Measurements from ENCODE around the gene MOG.

The MOG gene

DNA sequence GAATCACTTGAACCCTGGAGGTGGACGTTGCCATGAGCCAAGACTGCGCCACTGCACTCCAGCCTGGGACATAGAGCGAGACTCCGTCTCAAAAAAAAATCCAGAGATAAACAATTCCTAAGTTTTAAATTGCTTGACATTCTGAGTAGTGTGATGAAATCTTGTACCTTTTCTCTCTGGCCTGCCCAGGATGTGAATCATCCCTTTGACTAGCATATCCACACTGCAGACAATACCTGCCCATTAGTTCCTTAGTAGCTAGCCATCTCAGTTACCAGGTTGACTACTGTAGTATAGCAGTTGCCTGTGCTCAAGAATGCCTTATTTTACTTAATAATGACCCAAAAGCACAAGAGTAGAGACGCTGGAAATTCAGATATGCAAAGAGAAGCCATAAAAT is 21.2 kb downstream of the MOG start:
- H3K4me1 ChIP-seq (ENCODE audit: insufficient read depth, insufficient read length): peaks cover 2% of the 10 kb centered on the region
- H3K27me3 ChIP-seq (ENCODE audit: insufficient read depth, insufficient read length): no peaks in the 10 kb centered on the region
- no peak overlapping the region for H3K4me3 ChIP-seq (ENCODE audit: insufficient read length, low read depth)
- DNase-seq (ENCODE audit: low read depth, low spot score): no peak
- no peak overlapping the region for H3K9ac ChIP-seq (ENCODE audit: insufficient read length, low read depth)
- no peaks in the 10 kb centered on the region for H3K9me3 ChIP-seq (ENCODE audit: insufficient read depth, low read length)
- TF ChIP-seq ZNF274 (IDR thresholded peaks at IDR 0.05; ENCODE audit: low read depth, low read length): no peak
- no peak for TF ChIP-seq YY1 (IDR thresholded peaks at IDR 0.05; ENCODE audit: insufficient read depth, insufficient read length)
- TF ChIP-seq SUZ12 (IDR thresholded peaks at IDR 0.05; ENCODE audit: extremely low read depth, insufficient read depth, insufficient read length): no peak
- no peaks in the 10 kb centered on the region for H3K36me3 ChIP-seq (ENCODE audit: insufficient read depth, insufficient read length, low read length)

DNA sequence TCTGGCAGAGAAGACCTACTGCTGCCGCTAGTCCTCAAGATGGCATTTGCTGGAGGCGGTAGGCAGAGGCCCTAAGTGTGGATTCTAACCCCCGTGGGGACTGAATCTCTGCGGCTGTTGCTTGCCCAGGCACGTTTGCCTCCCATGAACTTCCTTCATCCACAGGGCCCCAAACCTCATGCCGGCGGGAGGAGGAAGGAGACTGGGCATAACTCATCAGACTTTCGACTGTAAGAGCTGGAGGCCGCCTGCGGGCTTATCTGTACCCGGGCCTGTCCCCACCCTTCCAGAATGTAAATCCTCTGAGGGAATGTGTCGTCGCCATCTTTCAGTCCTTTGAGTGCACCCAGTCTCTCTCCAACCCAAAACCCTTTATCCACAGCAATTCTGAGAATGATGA is 23.1 kb downstream of the MOG start:
- TF ChIP-seq YY1 (IDR thresholded peaks at IDR 0.05; ENCODE audit: insufficient read depth, insufficient read length) (no peak), SUZ12 (IDR thresholded peaks at IDR 0.05; ENCODE audit: extremely low read depth, insufficient read depth, insufficient read length) (no peak), ZNF274 (IDR thresholded peaks at IDR 0.05; ENCODE audit: low read depth, low read length) (no peak)
- Histone ChIP-seq H3K36me3 (ENCODE audit: insufficient read depth, insufficient read length, low read length) (no peaks in the 10 kb centered on the region), H3K4me1 (ENCODE audit: insufficient read depth, insufficient read length) (peaks cover 2% of the 10 kb centered on the region), H3K4me3 (ENCODE audit: insufficient read length, low read depth) (no peak overlapping the region), H3K9me3 (ENCODE audit: insufficient read depth, low read length) (no peaks in the 10 kb centered on the region; the same call in 1 of the 2 replicates), H3K27me3 (ENCODE audit: insufficient read depth, insufficient read length) (no peaks in the 10 kb centered on the region), H3K9ac (ENCODE audit: insufficient read length, low read depth) (no peak overlapping the region)
- no peak for DNase-seq (ENCODE audit: low read depth, low spot score)

DNA sequence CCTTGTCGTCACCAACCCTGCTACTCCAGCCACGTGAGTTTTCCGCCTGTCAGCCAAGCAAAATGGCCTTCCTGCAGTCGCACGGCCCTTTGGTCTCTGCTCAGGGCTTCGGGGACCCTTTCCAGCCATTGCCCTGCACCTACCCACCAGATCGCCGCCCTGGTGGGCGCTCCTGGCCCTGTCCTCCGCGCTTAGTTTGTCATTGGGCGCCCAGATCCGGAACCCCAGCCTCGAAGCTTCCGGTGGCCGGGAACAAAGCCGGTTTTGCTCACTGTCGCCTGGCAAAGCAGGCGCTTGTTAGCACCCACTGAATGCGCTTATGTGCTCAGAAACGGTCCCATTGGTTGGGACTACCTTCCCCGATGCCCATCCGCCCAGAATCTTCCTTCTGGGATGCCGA is 23.5 kb downstream of the MOG start:
- Histone ChIP-seq H3K27me3 (ENCODE audit: insufficient read depth, insufficient read length) (no peaks in the 10 kb centered on the region), H3K36me3 (ENCODE audit: insufficient read depth, insufficient read length, low read length) (no peaks in the 10 kb centered on the region), H3K9ac (ENCODE audit: insufficient read length, low read depth) (no peak overlapping the region), H3K4me3 (ENCODE audit: insufficient read length, low read depth) (no peak overlapping the region), H3K4me1 (ENCODE audit: insufficient read depth, insufficient read length) (peaks cover 2% of the 10 kb centered on the region), H3K9me3 (ENCODE audit: insufficient read depth, low read length) (no peaks in the 10 kb centered on the region; the same call in 1 of the 2 replicates)
- TF ChIP-seq ZNF274 (IDR thresholded peaks at IDR 0.05; ENCODE audit: low read depth, low read length): no peak
- no peak for TF ChIP-seq SUZ12 (IDR thresholded peaks at IDR 0.05; ENCODE audit: extremely low read depth, insufficient read depth, insufficient read length)
- TF ChIP-seq YY1 (IDR thresholded peaks at IDR 0.05; ENCODE audit: insufficient read depth, insufficient read length): no peak
- no peak for DNase-seq (ENCODE audit: low read depth, low spot score)

DNA sequence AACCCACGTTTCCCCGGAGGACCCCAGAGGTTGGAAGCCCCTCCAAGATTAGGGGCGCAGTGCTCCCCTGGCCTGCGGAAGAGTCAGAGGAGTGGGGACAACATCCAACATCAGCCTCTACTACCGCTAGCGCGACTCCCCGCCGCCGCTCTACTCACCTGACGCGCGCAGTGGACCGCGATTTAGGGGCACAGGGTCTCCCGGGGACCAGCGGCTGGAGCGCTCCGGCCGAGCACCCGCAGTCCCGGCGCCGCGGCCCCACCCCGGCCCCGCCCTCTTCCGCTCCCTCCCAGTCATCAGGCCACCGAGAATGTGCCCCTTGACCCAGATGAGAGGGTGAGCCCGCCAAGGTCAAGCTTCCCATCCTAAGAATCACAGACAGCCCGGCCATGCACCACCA is 24.0 kb downstream of the MOG start, which contains the start of gene ZFP57:
Gene ZFP57 (minus strand): TSS at position 249 of the 400 bp plus-strand sequence. CDS start 4,149 bp downstream, outside the sequence.
- DNase-seq (ENCODE audit: low read depth, low spot score): no peak
- no peak for TF ChIP-seq YY1 (IDR thresholded peaks at IDR 0.05; ENCODE audit: insufficient read depth, insufficient read length)
- no peak for TF ChIP-seq SUZ12 (IDR thresholded peaks at IDR 0.05; ENCODE audit: extremely low read depth, insufficient read depth, insufficient read length)
- TF ChIP-seq ZNF274 (IDR thresholded peaks at IDR 0.05; ENCODE audit: low read depth, low read length): no peak
- H3K36me3 ChIP-seq (ENCODE audit: insufficient read depth, insufficient read length, low read length): no peaks in the 10 kb centered on the region
- H3K4me1 ChIP-seq (ENCODE audit: insufficient read depth, insufficient read length): peaks cover 2% of the 10 kb centered on the region
- H3K9ac ChIP-seq (ENCODE audit: insufficient read length, low read depth): no peak within 1 kb of the TSS
- H3K27me3 ChIP-seq (ENCODE audit: insufficient read depth, insufficient read length): no peaks in the 10 kb centered on the region
- no peak within 1 kb of the TSS for H3K4me3 ChIP-seq (ENCODE audit: insufficient read length, low read depth)
- H3K9me3 ChIP-seq (ENCODE audit: insufficient read depth, low read length): no peaks in the 10 kb centered on the region; the same call in 1 of the 2 replicates

DNA sequence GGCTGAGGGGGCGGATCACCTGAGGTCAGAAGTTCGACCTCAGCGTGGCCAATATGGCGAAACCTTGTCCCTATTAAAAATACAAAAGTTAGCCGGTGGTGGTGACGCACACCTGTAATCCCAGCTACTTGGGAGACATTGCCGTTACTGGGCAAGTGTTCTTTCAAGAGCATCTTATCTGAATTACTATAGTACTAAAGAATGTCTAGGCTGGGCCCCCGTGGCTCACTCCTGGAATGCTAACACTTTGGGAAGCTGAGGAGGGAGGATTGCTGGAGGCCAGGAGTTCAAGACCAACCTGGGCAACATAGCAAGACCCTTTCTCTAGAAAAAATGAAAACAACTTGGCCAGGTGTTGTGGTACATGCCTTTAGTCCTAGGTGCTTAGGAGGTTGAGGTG is 24.9 kb downstream of the MOG start:
- no peak overlapping the region for H3K9ac ChIP-seq (ENCODE audit: insufficient read length, low read depth)
- no peaks in the 10 kb centered on the region for H3K36me3 ChIP-seq (ENCODE audit: insufficient read depth, insufficient read length, low read length)
- peaks cover 2% of the 10 kb centered on the region for H3K4me1 ChIP-seq (ENCODE audit: insufficient read depth, insufficient read length)
- H3K9me3 ChIP-seq (ENCODE audit: insufficient read depth, low read length): no peaks in the 10 kb centered on the region; the same call in 1 of the 2 replicates
- no peak overlapping the region for H3K4me3 ChIP-seq (ENCODE audit: insufficient read length, low read depth)
- no peak for DNase-seq (ENCODE audit: low read depth, low spot score)
- H3K27me3 ChIP-seq (ENCODE audit: insufficient read depth, insufficient read length): no peaks in the 10 kb centered on the region
- TF ChIP-seq YY1 (IDR thresholded peaks at IDR 0.05; ENCODE audit: insufficient read depth, insufficient read length) (no peak), SUZ12 (IDR thresholded peaks at IDR 0.05; ENCODE audit: extremely low read depth, insufficient read depth, insufficient read length) (no peak), ZNF274 (IDR thresholded peaks at IDR 0.05; ENCODE audit: low read depth, low read length) (no peak)

DNA sequence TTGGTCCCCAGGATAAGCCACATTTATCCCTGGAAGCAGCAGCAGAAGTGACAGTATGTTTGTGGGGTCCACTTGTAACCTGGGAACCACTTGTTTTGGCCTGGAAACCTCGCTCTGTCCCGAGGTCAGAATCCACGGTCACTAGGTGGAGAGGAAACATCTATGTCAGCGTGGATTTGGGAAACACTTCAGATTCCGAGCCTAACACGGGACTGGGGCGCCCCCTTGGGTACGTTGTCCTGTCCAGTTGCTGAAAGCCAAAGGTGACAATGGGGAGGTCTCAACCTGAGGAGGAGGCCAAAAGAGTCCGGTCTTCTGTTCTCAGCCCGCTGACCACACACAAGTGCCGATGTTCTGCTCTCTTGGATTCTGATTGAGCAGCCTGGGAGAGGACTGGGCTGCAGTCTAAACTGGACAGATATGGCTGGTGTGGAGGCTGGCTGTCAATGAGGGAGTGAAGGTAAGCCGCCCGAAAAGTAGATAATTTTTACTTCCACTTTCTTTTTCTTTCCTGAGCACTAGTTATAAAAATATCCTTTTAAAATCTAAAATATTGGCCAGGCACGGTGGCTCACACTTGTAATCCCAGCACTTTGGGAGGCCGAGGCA is 28.9 kb downstream of the MOG start:
- Histone ChIP-seq H3K9me3 (ENCODE audit: insufficient read depth, low read length) (no peaks in the 10 kb centered on the region; the same call in 1 of the 2 replicates), H3K9ac (ENCODE audit: insufficient read length, low read depth) (no peak overlapping the region), H3K4me1 (ENCODE audit: insufficient read depth, insufficient read length) (no peaks in the 10 kb centered on the region), H3K4me3 (ENCODE audit: insufficient read length, low read depth) (no peak overlapping the region), H3K27me3 (ENCODE audit: insufficient read depth, insufficient read length) (no peaks in the 10 kb centered on the region), H3K36me3 (ENCODE audit: insufficient read depth, insufficient read length, low read length) (no peaks in the 10 kb centered on the region)
- TF ChIP-seq SUZ12 (IDR thresholded peaks at IDR 0.05; ENCODE audit: extremely low read depth, insufficient read depth, insufficient read length) (no peak), YY1 (IDR thresholded peaks at IDR 0.05; ENCODE audit: insufficient read depth, insufficient read length) (no peak), ZNF274 (IDR thresholded peaks at IDR 0.05; ENCODE audit: low read depth, low read length) (no peak)
- no peak for DNase-seq (ENCODE audit: low read depth, low spot score)

DNA sequence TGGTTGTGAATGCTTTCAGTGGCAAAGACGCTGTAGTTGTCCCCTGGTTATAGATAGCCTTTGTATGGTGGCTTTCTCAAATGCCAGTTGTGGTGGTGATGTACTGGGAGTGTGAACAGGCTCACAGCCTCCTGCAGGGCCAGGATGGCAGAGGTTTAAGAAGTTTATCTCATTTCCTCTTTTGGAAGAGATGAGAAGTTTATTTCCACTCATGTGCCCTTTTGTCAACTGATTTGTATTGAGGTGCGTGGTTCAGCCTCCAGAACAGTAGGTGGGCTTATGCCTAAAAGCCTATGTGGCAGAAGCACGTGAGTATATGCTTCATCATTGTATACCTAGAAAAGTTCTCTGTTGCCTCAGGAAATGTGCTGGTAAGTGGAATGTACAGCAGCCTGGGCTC is 37.7 kb downstream of the MOG start:
- no peaks in the 10 kb centered on the region for H3K27me3 ChIP-seq (ENCODE audit: insufficient read depth, insufficient read length)
- H3K9me3 ChIP-seq (ENCODE audit: insufficient read depth, low read length): no peaks in the 10 kb centered on the region
- no peaks in the 10 kb centered on the region for H3K36me3 ChIP-seq (ENCODE audit: insufficient read depth, insufficient read length, low read length)
- H3K9ac ChIP-seq (ENCODE audit: insufficient read length, low read depth): no peak overlapping the region
- TF ChIP-seq SUZ12 (IDR thresholded peaks at IDR 0.05; ENCODE audit: extremely low read depth, insufficient read depth, insufficient read length) (no peak), YY1 (IDR thresholded peaks at IDR 0.05; ENCODE audit: insufficient read depth, insufficient read length) (no peak), ZNF274 (IDR thresholded peaks at IDR 0.05; ENCODE audit: low read depth, low read length) (no peak)
- no peak overlapping the region for H3K4me3 ChIP-seq (ENCODE audit: insufficient read length, low read depth)
- no peak for DNase-seq (ENCODE audit: low read depth, low spot score)
- H3K4me1 ChIP-seq (ENCODE audit: insufficient read depth, insufficient read length): peaks cover 2% of the 10 kb centered on the region
